GM12891 (cell line): ENCODE data around the gene CAMK1.

Experiments used
- DNase-seq: peaks from one replicate; pipeline ENCODE4 v3.0.0; 2011; ENCODE audit warnings: low spot score; ENCODE audit not compliant: insufficient read length
- FAIRE-seq: peaks from 2 replicates; lab custom pipeline; 2011; peaks lifted over from hg19 to GRCh38; lab: Jason Lieb, UNC
- PAX5 ChIP-seq: IDR thresholded peaks from 2 replicates; pipeline ENCODE4 v1.6.1; 2011; ENCODE audit warnings: low read length, moderate library complexity, mild to moderate bottlenecking; ENCODE audit not compliant: insufficient read depth, severe bottlenecking
- POLR2A ChIP-seq: IDR thresholded peaks from 2 replicates; pipeline ENCODE4 v1.6.1; 2011; ENCODE audit warnings: low read depth, low read length, control low read depth
- POLR2AphosphoS5 ChIP-seq: IDR thresholded peaks from 2 replicates; pipeline ENCODE4 v1.6.1; 2011; ENCODE audit warnings: low read depth, low read length, control low read depth
- POU2F2 ChIP-seq: IDR thresholded peaks from 2 replicates; pipeline ENCODE4 v1.6.1; 2011; ENCODE audit warnings: low read depth, mild to moderate bottlenecking, control low read depth, low read length, moderate library complexity
- SPI1 ChIP-seq: IDR thresholded peaks from 2 replicates; pipeline ENCODE4 v1.6.1; 2011; ENCODE audit warnings: low read depth, low read length, control low read depth
- TAF1 ChIP-seq: IDR thresholded peaks from 2 replicates; pipeline ENCODE4 v1.6.1; 2011; ENCODE audit warnings: low read depth, low read length, control low read depth

Gene CAMK1

GRCh38 chr3:9770276-9770812 lies 597 bp upstream of the CAMK1 start:
- TF ChIP-seq TAF1 (no peak), POLR2A (no peak), POLR2AphosphoS5 (no peak)
- DNase-seq (no peak), FAIRE-seq (no peak)

- TF ChIP-seq POLR2AphosphoS5: no peak
- no peak for TF ChIP-seq PAX5
- TF ChIP-seq TAF1: no peak
- no peak for TF ChIP-seq POU2F2
- TF ChIP-seq POLR2A: no peak
- no peak for TF ChIP-seq SPI1
- DNase-seq (no peak), FAIRE-seq (no peak)
Observed at GRCh38 chr3:9769012-9769411, 735 bp downstream of the CAMK1 start.

GRCh38 chr3:9768141-9768775 lies 1.5 kb downstream of the CAMK1 start:
- no peak for DNase-seq
- TF ChIP-seq PAX5 (no peak), POU2F2 (no peak), POLR2AphosphoS5 (no peak), SPI1 (no peak), TAF1 (no peak), POLR2A (no peak)
- FAIRE-seq: no peak

GRCh38 chr3:9767418-9767817 lies 2.3 kb downstream of the CAMK1 start:
- FAIRE-seq (no peak), DNase-seq (no peak)
- TF ChIP-seq POLR2A: no peak
- TF ChIP-seq POU2F2: no peak
- TF ChIP-seq PAX5: no peak
- TF ChIP-seq SPI1: no peak
- no peak for TF ChIP-seq TAF1
- TF ChIP-seq POLR2AphosphoS5: no peak

GRCh38 chr3:9765865-9766264 lies 3.9 kb downstream of the CAMK1 start:
- FAIRE-seq: no peak
- DNase-seq: no peak
- TF ChIP-seq PAX5: no peak
- TF ChIP-seq TAF1: no peak
- no peak for TF ChIP-seq POLR2A
- no peak for TF ChIP-seq POLR2AphosphoS5
- no peak for TF ChIP-seq SPI1
- TF ChIP-seq POU2F2: no peak

GRCh38 chr3:9762871-9763270 lies 6.9 kb downstream of the CAMK1 start:
- TF ChIP-seq PAX5 (no peak), TAF1 (no peak), SPI1 (no peak), POLR2A (no peak), POLR2AphosphoS5 (no peak), POU2F2 (no peak)
- DNase-seq: no peak
- no peak for FAIRE-seq

GRCh38 chr3:9761919-9762318 lies 7.8 kb downstream of the CAMK1 start:
- TF ChIP-seq POU2F2 (no peak), POLR2A (no peak), TAF1 (no peak), POLR2AphosphoS5 (no peak), SPI1 (no peak), PAX5 (no peak)
- DNase-seq (no peak), FAIRE-seq (no peak)

GRCh38 chr3:9760779-9761505 lies 8.8 kb downstream of the CAMK1 start:
- FAIRE-seq (no peak), DNase-seq (no peak)
- TF ChIP-seq PAX5 (no peak), POLR2A (no peak), POLR2AphosphoS5 (no peak), POU2F2 (no peak), SPI1 (no peak), TAF1 (no peak)

GRCh38 chr3:9757427-9757826 lies 12.3 kb downstream of the CAMK1 start:
- no peak for FAIRE-seq
- TF ChIP-seq POU2F2 (no peak), PAX5 (no peak)
- no peak for DNase-seq

- FAIRE-seq (no peak), DNase-seq (no peak)
- TF ChIP-seq SPI1 (no peak), POLR2AphosphoS5 (no peak), POU2F2 (no peak), TAF1 (no peak), PAX5 (no peak), POLR2A (no peak)
Observed at GRCh38 chr3:9754678-9755077, 15.1 kb downstream of the CAMK1 start.
